ENCODE measurements around the gene PADI3.

- no peak for TF ChIP-seq GATA2 (IDR thresholded peaks at IDR 0.05; ENCODE audit: low read depth, low read length)
- TF ChIP-seq GATA3 (IDR thresholded peaks at IDR 0.05; ENCODE audit: low read depth, low read length), result no peak
These were observed 25.6 kb downstream of the PADI3 start for GRCh38 chr1:17274186-17275170.

All from SH-SY5Y (cell line).